ENCODE measurements around the gene PDZD7.

The PDZD7 gene

DNA sequence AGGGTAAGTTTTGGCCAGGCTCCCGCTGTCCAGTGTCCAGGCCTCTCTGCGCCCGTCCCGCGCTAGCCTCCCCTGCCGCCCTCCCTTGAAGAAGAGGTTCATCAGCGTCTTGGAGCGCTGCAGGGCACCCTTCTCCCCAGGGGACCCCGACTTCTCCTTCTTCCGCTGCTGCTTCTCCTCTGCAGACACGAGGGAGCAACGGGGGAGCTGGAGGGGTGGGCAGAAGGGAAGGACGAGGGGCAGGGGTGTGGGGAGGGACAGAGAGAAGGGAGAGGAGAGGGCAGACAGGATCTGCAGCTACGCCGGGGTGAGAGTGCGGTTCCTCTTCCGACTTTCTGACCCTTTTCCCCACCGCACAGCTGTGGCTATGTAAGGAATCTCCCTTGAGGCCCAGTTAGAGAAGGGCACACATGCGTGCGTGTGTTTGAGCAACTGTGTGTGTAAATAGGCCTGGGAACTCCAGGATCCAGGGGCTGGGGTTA, 12.8 kb downstream of the PDZD7 start:
- no peak for DNase-seq (ENCODE audit: low spot score)

DNA sequence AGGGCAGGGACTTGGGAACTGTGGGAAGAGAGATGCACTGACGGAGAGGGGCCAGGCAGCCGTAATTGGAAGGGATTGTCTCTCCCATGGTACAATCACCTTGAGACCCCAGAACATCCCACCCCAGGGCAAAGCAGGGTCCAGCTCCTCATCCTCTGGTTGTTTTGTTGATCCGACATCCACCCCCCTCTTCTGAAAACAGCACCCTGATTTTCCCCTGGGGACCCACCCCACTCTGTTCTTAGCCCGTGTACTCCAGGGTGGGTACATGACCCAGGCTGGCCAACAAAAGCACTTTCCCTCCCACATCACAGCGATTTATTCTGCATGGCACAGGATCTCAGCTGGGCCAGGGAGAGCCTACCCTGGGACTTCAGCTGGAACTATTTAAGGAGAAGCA, 14.1 kb downstream of the PDZD7 start:
- DNase-seq (ENCODE audit: low spot score): no peak

DNA sequence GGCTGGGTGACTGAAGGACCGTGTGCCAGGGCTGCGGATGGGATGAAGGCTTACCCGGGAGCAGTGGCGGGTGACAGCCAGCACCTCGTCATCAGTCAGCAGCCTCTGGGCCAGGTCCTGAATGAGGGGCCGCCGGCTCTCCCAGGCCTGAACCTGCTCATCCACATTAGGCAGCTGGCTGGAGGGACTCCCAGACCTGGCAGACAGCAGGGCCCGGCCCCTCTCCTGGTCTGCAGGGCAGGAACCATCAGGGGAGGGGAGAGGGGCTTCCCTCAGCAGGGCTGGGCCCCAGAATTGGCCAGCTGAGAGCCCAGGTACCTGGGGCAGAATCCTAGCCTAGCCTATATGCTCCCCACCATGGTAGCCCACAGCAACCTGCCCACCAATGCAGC, 15.4 kb downstream of the PDZD7 start:
- no peak for DNase-seq (ENCODE audit: low spot score)

DNA sequence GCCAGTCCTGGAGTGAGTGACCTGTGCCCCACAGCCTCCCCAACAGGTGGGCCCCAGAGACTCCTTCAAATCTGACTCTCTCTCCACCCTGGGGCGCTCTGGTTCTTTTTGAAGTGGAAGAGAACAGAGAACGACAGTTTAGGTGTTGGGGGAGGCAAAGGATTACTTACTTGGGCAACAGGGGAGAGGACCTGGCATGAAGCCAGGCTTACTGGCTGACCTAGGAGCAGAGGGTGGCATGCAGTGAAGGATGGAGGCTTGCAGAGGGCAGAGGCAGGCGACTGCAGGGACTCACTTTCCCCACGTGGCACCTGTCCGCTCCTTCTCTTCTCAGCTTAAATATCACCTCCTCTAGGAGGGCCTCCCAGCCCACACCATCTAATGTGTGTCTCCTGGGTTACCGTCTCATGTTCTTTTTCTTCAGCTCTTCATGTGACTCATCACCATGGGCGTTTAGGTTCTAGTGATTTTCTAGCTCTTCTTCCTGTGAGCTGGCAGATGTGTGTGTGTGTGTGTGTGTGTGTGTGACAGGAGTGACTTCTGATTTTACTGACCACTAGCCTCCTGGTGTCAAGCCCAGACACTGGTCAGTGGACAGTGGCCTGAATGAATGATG, 15.9 kb downstream of the PDZD7 start:
- no peak for DNase-seq (ENCODE audit: low spot score)

DNA sequence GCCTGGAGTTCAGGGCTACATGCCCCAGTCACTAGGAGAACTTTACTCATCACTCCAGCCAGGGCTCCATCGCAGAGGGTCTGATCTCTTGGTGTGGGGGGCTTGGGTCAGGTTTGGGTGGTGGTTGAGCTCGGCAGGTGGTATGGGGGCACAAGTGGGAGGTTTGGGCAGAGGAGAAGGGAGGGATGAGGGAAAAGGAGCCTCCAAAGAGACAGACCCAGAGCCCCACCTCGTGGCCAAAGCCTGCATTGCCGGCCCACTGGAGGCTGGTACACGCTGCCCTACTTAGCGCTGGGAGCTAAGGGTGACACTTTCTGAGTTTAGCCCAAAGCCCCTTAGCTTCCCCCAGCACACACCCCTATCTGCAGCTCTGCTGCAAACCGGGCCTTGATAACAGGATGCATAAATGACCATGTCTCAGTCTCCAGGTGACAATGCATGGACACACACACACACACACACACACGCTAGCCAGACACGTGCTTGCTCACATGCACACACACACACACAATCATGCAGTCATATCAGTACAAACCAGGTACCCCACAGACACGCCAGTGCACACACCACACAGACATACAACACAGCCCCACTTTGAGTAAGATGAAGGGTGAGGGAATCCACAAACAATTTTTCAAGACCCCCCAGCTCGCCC, 16.6 kb downstream of the PDZD7 start:
- DNase-seq (ENCODE audit: low spot score): no peak

DNA sequence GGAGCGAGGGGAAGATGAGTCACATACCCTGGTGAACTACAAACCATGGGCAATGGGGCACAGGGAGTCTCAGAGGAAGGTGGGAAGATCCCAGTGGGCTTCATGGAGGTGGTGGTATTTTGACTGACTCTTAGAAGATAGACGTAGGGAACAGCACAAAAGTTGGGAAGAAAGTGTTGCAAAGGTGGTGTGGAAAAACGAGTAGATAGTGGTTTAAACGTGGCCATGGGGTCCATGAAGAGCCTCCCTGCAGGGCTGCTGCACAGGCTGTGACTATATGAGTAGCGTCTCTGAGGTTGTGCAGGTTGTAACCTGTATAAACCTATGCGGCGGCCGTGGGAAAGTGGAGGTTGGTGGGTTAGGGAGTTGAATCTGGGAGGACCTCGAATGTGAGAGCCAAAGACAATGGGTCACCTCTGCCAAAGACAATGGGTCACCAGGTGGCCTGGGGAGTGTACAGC, 17.5 kb downstream of the PDZD7 start:
- DNase-seq (ENCODE audit: low spot score): no peak

DNA sequence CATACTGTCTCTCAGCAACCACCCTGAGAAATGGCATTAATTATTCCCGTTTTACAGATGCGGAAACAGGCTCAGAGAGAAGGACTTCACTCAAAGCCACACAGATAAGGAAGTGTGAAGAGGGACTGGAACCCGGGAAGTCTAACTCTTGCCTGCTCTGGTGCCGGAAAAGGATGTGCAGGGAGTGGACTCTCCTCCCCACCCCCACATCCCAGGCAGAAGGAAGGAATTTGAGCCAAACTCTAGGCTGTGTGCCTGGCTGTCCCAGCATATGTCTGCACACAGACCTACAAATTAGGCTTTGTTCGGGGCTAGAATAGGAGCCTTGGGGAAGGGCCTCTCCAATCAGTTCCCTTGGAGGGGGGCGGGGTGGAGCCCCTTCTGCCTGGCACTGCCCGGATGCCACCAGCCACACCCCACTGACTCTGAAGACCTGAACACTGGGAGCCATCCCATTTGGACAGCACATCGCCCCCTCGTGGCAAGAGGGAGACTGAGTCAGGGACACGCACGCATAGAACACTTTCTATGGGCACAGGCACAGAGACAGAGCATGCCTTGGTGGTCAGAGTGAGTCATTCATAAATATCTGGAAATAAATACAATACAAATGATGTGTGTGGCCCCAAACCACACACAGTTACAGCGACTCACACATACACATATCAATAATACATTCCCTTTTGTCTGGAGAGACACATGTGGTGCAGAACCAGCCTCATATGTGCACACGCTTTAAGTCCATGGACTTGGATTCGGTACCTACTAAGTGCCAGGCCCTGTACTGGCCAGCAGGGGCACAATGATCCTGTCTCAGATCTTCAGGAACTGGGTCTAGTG, 18.2 kb downstream of the PDZD7 start:
- DNase-seq (ENCODE audit: low spot score): peak; percentile 79

DNA sequence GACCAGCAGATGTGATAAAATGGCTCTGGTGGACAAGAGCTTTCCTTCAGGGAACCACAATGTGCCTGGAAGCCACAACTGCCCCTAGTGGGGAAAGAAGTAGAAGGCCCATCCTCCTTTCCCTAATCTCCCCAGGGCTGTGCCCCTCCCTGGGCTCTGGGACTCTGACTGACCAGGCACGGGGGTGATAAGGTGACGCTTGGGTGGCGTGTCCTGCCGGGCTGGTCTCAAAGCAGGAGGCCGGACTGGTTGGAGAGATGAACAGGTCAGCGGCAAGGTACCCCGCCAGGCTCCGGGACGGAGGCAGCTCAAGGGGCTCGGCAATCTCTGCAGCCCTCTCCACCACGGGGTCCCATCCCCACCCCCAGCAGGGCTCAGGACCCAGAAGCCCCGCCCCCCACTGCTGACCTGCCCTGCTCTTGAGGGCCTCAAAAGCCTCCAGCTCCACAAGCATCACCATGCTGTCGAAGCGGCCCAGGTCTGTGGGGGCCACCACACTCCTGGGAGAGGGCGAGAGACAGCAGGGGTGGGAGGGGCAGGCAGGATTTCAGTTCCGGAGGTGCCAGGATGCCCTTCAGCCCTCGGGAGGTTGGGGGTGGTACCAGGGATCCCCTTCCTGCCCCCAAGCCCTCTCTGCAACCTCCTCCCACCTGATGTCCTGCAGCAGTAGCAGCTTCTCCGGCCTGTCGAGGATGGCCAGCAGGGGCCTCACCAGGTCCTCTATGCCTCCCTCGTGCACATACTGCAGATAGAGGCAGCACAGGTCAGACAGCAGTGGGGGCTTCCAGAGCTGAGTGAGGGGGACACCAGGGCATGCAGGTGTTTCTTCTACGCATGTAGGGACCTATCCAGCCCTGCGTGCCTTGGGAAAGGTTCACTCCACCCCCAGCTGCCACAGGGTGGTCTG, 19.2 kb downstream of the PDZD7 start:
- DNase-seq (ENCODE audit: low spot score): no peak

DNA sequence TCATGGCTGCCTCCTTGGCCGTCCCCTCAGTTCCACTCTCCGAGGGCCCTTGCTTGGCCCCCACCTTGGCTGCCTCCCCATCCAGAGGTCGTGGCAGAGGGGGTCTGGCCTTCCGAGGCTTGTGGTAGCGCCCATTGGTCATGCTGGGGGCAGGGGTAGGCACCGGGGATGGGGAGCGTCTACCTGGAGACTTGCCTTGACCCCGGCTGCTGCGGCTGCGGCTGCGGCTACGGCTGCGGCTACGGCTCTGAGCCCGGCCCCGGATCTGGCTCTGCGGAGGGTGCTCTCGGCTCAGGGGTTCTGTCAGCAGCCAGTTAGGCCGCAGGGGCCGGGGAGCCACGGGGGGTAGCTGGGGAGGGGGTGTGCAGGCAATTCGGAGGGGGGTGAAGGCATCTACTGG, 20.6 kb downstream of the PDZD7 start:
- DNase-seq (ENCODE audit: low spot score): no peak

DNA sequence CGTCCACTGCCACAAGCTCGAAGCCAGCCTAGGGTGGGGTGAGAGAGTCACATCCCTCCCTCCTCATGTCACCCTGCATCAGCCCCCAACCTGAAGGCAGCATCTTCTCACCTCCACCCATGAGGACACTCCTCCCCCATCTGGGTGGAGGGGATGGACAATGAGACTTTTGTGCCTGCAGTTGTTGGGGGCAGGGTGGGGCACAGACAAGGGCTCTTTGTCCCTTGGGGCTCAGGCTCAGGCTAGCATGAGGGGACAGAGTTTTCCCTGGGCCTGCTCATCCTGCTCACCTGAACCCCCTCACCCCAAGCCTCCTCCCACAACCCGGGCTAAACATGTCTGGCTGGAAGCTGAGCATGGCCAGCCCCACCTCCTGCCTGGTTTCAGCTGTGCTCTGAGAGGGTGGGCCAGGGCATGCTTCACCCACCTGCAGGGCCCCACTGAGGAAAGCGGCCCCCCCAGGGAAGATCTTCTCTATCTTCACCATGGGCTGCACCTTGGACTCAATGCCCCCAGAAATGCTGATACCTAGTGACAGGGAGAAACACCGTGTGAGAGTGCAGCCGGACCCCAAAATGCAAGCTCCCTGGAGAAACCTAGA, 22.0 kb downstream of the PDZD7 start:
- no peak for DNase-seq (ENCODE audit: low spot score)

DNA sequence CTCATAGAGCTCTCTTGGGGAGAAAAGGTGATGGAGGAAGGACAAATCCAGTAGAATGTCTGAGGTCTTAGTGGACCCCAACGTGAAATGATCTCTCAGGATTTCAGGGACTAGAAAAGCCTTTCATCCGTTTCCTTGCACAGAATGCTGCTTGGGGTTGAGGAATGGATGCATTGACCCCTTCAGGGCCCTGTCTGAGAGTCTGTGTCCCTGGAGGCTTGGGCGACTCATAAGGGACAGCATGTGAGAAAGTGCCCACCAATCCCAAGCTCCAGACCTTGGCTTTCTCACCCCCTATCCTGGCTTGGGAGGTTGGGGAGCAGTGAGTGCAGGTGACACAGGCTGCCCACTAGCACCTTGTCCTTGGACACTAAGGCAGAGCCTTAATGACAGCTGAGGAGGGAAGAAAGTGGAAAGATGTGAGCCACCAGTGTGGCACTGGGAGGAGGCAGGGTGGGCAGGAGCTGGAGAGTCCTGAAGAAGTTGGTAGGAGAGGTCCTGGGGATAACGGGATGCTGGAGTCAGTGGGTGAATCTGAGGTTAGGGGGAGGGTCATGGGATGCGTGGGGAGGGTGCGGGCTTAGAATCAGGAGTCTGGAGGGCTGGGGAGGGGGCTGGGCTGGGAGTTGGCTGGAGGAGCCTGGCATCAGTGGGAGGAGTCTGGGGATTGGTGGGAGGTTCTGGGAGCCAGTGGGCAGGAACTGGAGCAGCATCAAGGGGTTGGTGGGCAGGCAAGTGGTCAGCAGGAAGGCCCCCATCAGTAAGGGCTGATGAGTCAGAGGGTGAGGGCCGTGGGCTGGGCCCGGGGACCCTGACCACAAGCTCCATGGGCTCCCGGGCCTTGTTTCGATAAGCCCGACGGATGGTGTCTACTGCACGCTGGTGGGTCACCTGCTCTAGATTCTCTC, 22.8 kb downstream of the PDZD7 start:
- no peak for DNase-seq (ENCODE audit: low spot score)

DNA sequence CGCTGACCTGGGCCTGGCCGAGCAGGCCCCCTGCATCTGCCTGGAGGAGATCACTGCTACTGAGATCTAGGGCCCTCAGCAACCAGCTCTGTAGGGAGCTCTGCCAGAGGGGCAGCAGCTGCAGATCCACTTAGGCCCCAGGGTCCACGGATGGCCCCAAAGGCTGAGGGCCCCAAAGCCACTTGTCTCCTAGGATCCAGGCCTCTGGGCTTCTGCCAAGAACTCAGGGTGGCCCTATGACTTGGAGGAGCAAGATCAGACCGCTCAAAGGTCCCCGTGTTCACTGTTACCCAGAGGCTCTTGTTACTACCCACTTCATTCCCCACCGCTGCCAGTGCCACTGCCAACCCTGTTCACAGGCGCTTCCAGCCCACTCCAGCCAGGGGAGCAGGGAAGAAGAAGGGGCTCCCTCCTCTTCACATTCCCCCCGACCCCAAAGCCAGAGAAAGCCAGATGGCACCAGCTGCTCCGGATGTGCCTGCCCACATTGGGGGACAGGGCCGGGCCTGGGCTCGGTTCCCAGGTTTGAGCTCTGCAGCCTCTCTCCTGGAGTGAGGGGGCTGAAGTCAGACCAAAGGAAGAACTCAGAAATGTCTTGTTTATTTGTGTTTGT, 23.7 kb downstream of the PDZD7 start:
- DNase-seq (ENCODE audit: low spot score): no peak

DNA sequence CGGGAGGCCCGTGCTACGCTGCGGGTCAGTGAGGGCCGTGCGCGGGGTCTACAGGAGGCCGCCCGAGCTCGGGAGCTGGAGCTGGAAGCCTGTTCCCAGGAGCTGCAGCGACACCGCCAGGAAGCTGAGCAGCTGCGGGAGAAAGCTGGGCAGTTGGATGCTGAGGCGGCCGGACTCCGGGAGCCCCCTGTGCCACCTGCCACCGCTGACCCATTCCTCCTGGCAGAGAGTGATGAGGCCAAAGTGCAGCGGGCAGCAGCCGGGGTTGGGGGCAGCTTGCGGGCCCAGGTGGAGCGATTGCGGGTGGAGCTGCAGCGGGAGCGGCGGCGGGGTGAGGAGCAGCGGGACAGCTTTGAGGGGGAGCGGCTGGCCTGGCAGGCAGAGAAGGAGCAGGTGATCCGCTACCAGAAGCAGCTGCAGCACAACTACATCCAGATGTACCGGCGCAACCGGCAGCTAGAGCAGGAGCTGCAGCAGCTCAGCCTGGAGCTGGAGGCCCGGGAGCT, 24.3 kb downstream of the PDZD7 start:
- DNase-seq (ENCODE audit: low spot score): no peak

DNA sequence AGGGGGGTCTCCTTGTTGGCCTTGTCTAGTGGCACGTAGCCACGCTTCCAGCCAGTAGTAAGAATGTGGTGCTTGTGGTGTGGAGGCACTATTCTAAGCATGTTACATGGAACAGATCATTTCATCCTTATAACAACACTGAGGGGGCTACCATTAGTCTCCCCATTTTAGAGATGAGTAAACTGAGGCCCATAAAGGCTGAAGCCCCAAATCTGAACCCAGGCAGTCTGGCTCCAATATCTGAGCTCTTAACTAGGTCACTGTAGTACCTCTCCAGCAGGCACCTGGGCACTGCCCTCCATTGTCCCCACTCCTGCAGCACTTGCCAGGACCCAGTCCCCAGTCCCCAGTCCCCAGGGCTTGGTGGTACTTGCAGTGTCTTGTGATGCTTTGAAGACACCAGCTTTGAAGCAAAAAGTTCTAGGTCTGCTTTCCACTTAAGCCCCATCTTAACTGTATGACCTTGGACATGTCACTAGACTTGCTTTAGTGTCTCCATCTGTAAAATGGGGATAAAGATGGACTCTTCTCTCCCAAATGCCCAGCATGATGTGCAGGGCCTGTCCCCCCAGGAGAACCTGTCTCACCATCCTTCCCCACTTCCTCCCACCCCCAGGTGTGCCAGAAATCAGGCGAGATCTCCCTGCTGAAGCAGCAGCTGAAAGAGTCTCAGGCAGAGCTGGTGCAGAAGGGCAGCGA, 24.9 kb downstream of the PDZD7 start:
- DNase-seq (ENCODE audit: low spot score): no peak

DNA sequence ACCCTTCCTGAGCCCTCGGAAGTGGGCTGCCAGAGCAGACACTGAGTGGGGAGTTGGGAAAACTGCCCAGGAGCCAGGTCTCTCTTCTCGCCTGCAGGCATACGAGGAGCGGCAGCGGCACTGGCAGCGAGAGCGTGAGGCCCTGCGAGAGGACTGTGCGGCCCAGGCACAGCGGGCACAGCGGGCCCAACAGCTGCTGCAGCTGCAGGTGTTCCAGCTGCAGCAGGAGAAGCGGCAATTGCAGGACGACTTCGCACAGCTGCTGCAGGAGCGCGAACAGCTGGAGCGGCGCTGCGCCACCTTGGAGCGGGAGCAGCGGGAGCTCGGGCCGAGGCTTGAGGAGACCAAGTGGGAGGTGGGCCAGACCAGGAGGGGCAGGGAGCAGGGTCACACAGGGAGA, 25.6 kb downstream of the PDZD7 start:
- no peak for DNase-seq (ENCODE audit: low spot score)

DNA sequence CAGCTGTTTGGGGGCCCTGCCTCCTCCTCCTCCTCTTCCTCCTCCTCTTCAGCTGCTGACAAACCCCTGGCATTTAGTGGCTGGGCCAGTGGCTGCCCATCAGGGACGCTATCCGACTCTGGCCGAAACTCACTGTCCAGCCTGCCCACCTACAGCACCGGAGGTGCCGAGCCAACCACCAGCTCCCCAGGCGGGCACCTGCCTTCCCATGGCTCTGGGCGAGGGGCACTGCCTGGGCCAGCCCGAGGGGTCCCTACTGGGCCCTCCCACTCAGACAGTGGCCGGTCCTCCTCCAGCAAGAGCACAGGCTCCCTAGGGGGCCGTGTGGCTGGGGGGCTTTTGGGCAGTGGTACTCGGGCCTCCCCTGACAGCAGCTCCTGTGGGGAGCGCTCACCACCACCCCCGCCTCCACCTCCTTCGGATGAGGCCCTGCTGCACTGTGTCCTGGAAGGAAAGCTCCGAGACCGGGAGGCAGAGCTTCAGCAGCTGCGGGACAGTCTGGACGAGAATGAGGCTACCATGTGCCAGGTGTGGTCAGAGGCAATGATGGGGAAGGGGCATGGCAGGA, 27.2 kb downstream of the PDZD7 start:
- DNase-seq (ENCODE audit: low spot score): no peak

DNA sequence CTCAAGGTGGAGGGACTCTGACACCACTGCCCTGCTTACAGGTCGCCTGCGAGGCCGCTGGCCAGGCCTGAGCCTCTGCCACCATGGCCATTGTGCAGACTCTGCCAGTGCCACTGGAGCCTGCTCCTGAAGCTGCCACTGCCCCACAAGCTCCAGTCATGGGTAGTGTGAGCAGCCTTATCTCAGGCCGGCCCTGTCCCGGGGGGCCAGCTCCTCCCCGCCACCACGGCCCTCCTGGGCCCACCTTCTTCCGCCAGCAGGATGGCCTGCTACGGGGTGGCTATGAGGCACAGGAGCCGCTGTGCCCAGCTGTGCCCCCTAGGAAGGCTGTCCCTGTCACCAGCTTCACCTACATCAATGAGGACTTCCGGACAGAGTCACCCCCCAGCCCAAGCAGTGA, 28.5 kb downstream of the PDZD7 start:
- DNase-seq (ENCODE audit: low spot score): no peak

DNA sequence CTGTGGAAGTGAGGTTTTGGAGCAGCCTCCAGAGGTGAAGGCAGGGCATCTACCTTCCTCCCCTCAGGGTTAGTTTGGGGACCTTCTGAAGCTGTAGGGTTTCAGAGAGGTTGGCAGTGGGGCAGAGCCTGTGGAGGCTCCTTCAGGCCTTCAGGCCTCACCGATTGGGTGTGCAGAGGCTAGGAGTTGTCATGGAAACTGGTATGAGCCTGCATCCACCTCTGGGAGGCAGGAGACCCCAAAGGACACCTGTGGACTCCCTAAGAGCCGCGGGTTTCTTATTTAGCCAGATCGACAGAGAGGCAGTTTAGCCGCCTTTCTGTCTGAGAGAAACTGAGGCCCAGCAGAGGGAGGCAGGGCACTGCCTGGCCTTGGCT, 29.3 kb downstream of the PDZD7 start:
- no peak for DNase-seq (ENCODE audit: low spot score)

All from COLO829 (cell line).